Fibroblast of villous mesenchyme (primary cell): ENCODE measurements around the gene AZU1. TPM values are rescaled to one million over a fixed set of nuclear protein-coding genes. Genes with fewer than 3 reads are reported as not detected.

Experiments used
- DNase-seq: peaks from one replicate; pipeline ENCODE4 v3.0.0-alpha.2; 2010; ENCODE audit warnings: low read depth
- H3K4me3 ChIP-seq: 2 replicates; pipeline ENCODE4 v1.5.1; 2011; ENCODE audit warnings: low read depth, mild to moderate bottlenecking, low read length
- total RNA-seq: library from RNA; depleted of rRNA; stranded (reverse); fragments of >200 nt; gene quantifications from 2 replicates; pipeline ENCODE4 v1.2.3, GENCODE V29; 2012
- TF ChIP-seq, protein P1 (sequence below): IDR thresholded peaks from 2 replicates; pipeline ENCODE4 v1.5.1; 2012; ENCODE audit warnings: low read depth, mild to moderate bottlenecking, low read length; ENCODE audit not compliant: insufficient read depth

Gene AZU1
- total RNA-seq, 1 donor, result not detected

GRCh38 chr19:791567-792305 is 35.9 kb upstream of the AZU1 start:
- TF ChIP-seq, protein P1, sequence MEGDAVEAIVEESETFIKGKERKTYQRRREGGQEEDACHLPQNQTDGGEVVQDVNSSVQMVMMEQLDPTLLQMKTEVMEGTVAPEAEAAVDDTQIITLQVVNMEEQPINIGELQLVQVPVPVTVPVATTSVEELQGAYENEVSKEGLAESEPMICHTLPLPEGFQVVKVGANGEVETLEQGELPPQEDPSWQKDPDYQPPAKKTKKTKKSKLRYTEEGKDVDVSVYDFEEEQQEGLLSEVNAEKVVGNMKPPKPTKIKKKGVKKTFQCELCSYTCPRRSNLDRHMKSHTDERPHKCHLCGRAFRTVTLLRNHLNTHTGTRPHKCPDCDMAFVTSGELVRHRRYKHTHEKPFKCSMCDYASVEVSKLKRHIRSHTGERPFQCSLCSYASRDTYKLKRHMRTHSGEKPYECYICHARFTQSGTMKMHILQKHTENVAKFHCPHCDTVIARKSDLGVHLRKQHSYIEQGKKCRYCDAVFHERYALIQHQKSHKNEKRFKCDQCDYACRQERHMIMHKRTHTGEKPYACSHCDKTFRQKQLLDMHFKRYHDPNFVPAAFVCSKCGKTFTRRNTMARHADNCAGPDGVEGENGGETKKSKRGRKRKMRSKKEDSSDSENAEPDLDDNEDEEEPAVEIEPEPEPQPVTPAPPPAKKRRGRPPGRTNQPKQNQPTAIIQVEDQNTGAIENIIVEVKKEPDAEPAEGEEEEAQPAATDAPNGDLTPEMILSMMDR, result no peak
- peak; percentile 65 for DNase-seq
- H3K4me3 ChIP-seq, result no peak overlapping the region

DNA sequence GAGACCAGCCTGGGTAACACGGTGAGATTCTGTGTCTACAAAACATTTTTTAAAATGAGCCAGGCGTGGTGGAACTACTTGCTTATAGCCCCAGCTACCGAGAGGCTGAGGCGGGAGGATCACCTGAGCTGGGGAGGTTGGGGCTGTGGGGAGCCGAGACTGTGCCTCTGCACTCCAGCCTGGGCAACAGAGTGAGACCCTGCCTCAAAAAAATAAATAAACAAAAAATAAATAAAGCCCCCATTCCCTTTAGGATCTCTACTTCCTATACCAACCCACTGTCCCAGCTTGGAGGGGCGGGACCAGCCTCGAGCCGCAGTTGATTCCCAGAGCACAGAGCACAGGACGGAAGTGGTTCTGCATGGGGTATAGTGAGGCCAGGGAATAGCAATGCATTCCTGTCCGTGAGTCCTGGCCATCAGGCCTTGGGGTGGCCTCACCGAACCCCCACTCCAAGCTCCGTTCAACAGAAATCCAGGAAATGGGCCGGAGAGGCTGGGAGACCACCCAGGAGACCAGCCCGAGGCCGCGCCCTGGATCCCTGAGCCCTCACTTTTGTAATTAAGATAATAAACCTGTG is 35.2 kb upstream of the AZU1 start:
- TF ChIP-seq, protein P1, result no peak
- H3K4me3 ChIP-seq, result no peak overlapping the region
- DNase-seq, result no peak

DNA sequence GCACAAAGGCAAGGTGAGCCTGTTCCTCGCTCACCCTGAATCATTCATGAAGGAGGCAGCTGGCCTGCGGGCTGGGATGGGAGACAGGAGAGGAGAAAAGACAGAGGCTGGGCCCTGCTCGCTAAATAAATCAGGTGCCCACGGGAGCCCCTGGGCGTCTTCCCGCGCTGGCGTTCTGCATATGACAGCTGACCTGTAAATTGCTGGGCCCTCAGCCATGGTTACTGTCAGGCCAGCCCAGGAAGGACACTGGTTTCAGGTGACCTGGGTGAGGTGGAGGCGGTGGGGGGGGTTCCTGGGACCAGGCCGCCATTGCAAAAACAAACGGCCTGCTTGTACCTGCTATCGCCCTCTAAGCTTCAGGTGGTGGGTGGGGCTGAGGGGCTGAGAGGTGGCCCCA is 33.8 kb upstream of the AZU1 start:
- TF ChIP-seq, protein P1, result no peak
- no peak for DNase-seq
- no peak overlapping the region for H3K4me3 ChIP-seq

DNA sequence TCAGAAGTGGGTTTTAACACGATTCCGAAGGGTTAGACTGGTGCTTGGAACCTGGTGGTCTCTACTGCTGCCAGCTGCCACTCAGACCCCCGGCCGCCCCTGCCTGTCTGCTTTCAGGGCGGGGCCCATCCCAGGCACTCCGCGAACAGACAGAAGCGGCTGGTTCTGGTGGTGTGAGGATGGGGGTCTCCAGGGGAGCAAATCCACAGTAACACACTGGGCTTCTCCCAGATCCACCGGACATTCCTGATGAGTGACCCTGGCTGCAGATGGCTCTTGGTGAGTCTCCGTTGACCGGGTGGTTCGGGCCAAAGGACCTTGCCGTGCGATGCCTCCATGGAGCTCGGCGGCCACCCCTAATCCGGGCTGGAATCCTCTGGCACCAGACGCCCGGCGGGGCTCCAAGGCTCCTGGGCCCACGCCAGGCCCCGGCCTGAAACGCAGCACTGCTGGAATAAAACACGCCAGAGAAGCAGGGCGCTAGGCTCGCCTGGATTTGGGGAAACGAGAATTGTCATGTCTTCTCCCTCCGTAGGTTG is 32.5 kb upstream of the AZU1 start:
- DNase-seq, result no peak
- no peak overlapping the region for H3K4me3 ChIP-seq
- TF ChIP-seq, protein P1, result no peak

- peak overlapping the region; percentile 64 for H3K4me3 ChIP-seq
- no peak for DNase-seq
- TF ChIP-seq, protein P1, result no peak
Measured at GRCh38 chr19:795691-796581, 31.7 kb upstream of the AZU1 start.

DNA sequence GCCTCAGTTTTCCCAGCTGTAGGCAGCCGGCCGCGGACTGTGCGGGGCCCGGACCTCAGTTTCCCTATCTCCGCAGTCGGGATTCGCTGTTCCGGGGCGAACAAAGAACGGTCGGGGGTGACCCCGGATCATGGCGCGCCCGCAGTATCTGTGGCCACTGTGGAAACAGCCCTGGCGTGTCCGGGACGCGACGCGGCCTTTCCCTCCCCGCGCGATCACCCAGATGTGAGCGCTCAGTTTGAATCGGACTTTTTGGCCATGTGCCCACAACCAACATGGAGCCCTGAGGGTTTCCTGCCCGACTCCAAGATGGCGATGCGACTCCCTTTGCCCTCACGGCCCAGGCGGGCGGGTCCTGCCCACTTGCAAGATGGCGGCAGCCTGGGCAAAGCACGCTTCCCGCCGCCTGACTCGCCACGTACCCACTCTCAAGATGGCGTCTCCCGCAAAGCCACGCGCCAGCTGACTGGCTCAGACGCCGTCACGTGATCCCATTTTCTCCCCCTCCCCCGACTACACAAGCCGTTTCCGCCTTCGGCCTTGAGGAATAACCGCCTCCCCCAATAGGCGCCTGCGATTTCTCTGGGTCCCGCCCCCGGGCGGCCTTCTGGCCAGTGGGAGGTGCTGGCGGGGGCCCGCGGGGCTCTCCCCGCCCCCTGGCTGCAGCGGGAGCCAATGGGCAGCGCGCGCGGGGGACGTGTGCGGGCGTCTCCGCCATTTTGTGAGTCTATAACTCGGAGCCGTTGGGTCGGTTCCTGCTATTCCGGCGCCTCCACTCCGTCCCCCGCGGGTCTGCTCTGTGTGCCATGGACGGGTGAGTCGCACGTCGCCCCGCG is 30.7 kb upstream of the AZU1 start, which contains the start of gene PTBP1:
Gene PTBP1, plus strand, starts transcription at position 761 of the 836 bp plus-strand sequence. Its CDS starts 46 bp downstream, at position 807.
- DNase-seq, result peak; percentile 100
- H3K4me3 ChIP-seq, result peak within 1 kb of the TSS; percentile 91
- TF ChIP-seq, protein P1, result peak; percentile 10
